Sciatic nerve (tissue), 2 donors: ENCODE measurements around the gene SLC26A6. TPM values are rescaled to one million over a fixed set of nuclear protein-coding genes. Genes with fewer than 3 reads are reported as not detected.

ENCODE experiments used
- ATAC-seq: fragments of 200-7000 bp; cut with Tn5 transposase; one replicate; pipeline ENCODE4 v1.9.1; 2020; ENCODE audit warnings: mild to moderate bottlenecking, moderate library complexity
- DNase-seq: peaks from one replicate; pipeline ENCODE4 v3.0.0-alpha.2; 2020; ENCODE audit warnings: low spot score
- intact Hi-C: fragments of 100-400 bp; cut with DNase I; formaldehyde crosslinking; loops from one replicate; pipeline ENCODE4 v1.14.2; 2022
- total RNA-seq: library from RNA; stranded (reverse); fragmentation: NEBNext Ultra II Directional; extraction: Animal tissue kit (Norgen Biotek cat#: 25700); gene quantifications from one replicate; pipeline ENCODE4 v1.2.1, GENCODE V29; 2021
- donor health status: DM: no; HTN: no; CAD: no.
- donor health status: DM: no; HTN: no; CAD: no.

The SLC26A6 gene
- total RNA-seq, 1 donor from 2014 or later, result 17.1 TPM

GRCh38 chr3:48612309-48612708 is 23.0 kb downstream of the SLC26A6 start:
- DNase-seq, result no peak
- ATAC-seq, result no peak
- intact Hi-C loops, result no loop called here

GRCh38 chr3:48609088-48610005 is 25.9 kb downstream of the SLC26A6 start, which contains the start of gene UQCRC1:
Gene UQCRC1 (minus strand): TSS chr3:48609646. CDS start chr3:48609620, 26 bp downstream.
- intact Hi-C loops, result no loop called here
- DNase-seq (peak; percentile 95), ATAC-seq (peak; percentile 100)

GRCh38 chr3:48607519-48607918 is 27.7 kb downstream of the SLC26A6 start:
- ATAC-seq (no peak), DNase-seq (no peak)
- intact Hi-C loops, result no loop called here

- intact Hi-C loops, result no loop called here
- no peak for ATAC-seq
Observed at GRCh38 chr3:48601622-48601994, 33.7 kb downstream of the SLC26A6 start.

GRCh38 chr3:48600711-48601621 is 34.3 kb downstream of the SLC26A6 start:
- intact Hi-C loops, result no loop called here
- DNase-seq (no peak), ATAC-seq (no peak)

More at GRCh38 chr3:48601622-48601994, 33.7 kb downstream of the SLC26A6 start:
- no peak for DNase-seq

- DNase-seq (no peak), ATAC-seq (no peak)
- intact Hi-C loops, result no loop called here
Observed at GRCh38 chr3:48599509-48600285, 35.6 kb downstream of the SLC26A6 start.

GRCh38 chr3:48599077-48599501 is 36.2 kb downstream of the SLC26A6 start:
- ATAC-seq, result no peak
- DNase-seq, result no peak
- intact Hi-C loops, result no loop called here

- intact Hi-C loops, result no loop called here
- ATAC-seq, result peak; percentile 42
- DNase-seq, result no peak
Observed at GRCh38 chr3:48598323-48599076, 36.8 kb downstream of the SLC26A6 start.

- intact Hi-C loops, result no loop called here
- ATAC-seq, result no peak
Observed at GRCh38 chr3:48597408-48597800, 37.9 kb downstream of the SLC26A6 start.

GRCh38 chr3:48596676-48597407 is 38.4 kb downstream of the SLC26A6 start:
- intact Hi-C loops, result no loop called here
- ATAC-seq, result no peak
- DNase-seq, result no peak

More at GRCh38 chr3:48597408-48597800, 37.9 kb downstream of the SLC26A6 start:
- no peak for DNase-seq

GRCh38 chr3:48596157-48596556 is 39.1 kb downstream of the SLC26A6 start:
- ATAC-seq (no peak), DNase-seq (no peak)

GRCh38 chr3:48595526-48596121 is 39.6 kb downstream of the SLC26A6 start:
- intact Hi-C loops, result no loop called here
- DNase-seq, result no peak
- peak; percentile 23 for ATAC-seq

More at GRCh38 chr3:48596157-48596556, 39.1 kb downstream of the SLC26A6 start:
- intact Hi-C loops, result no loop called here

- DNase-seq (no peak), ATAC-seq (peak; percentile 11)
- intact Hi-C loops, result no loop called here
Observed at GRCh38 chr3:48595075-48595525, 40.2 kb downstream of the SLC26A6 start, which contains the start of gene COL7A1. Gene COL7A1 (minus strand): TSS chr3:48595329. CDS start chr3:48595159, 170 bp downstream.

GRCh38 chr3:48594417-48595049 is 40.7 kb downstream of the SLC26A6 start:
- intact Hi-C loops, result no loop called here
- DNase-seq (no peak), ATAC-seq (peak; percentile 3)

- intact Hi-C loops, result no loop called here
- DNase-seq (no peak), ATAC-seq (no peak)
Observed at GRCh38 chr3:48593337-48593736, 41.9 kb downstream of the SLC26A6 start.

- no peak for ATAC-seq
- intact Hi-C loops, result no loop called here
- no peak for DNase-seq
Observed at GRCh38 chr3:48592519-48593087, 42.7 kb downstream of the SLC26A6 start.
